K562 (cell line): ENCODE results near the gene PA2G4. TPM values are rescaled to one million over a fixed set of nuclear protein-coding genes. Genes with fewer than 3 reads are reported as not detected.

Source experiments
- AFF1 ChIP-seq, 2 experiments: fragments of 450-650 bp; IDR thresholded peaks; 2 replicates each; pipeline ENCODE4 v1.6.1; 2018; ENCODE audit warnings: mild to moderate bottlenecking in 2 of 2, low read depth in 1 of 2; ENCODE audit not compliant: partially characterized antibody in 2 of 2
- ERF ChIP-seq: fragments of 450-650 bp; formaldehyde crosslinking; IDR thresholded peaks from 2 replicates; pipeline ENCODE4 v1.4.0; 2020; ENCODE audit warnings: mild to moderate bottlenecking, mixed read lengths
- ETV1 ChIP-seq: fragments of 450-650 bp; conservative IDR thresholded peaks from 2 replicates; pipeline ENCODE4 v1.6.1; 2016; ENCODE audit warnings: missing genetic modification characterization, control low read depth, low read depth, missing compliant biosample characterization
- GATA2 ChIP-seq: sonication (generic); formaldehyde crosslinking; IDR thresholded peaks from 2 replicates; pipeline ENCODE4 v1.4.0; 2020; ENCODE audit warnings: mild to moderate bottlenecking, missing genetic modification reagents
- GTF2E2 ChIP-seq: fragments of 200-800 bp; sonication (Bioruptor generic); IDR thresholded peaks from 2 replicates; pipeline ENCODE4 v1.6.1; 2016; ENCODE audit warnings: missing genetic modification characterization, missing compliant biosample characterization
- HDAC1 ChIP-seq, 2 experiments: fragments of 450-650 bp; IDR thresholded peaks; 2 replicates each; pipeline ENCODE4 v1.6.1; 2016 to 2017; ENCODE audit warnings: inconsistent platforms in 1 of 2, mild to moderate bottlenecking in 1 of 2, moderate library complexity in 1 of 2
- JUN ChIP-seq, 2 experiments: sonication (generic) in 1 of 2; formaldehyde crosslinking in 1 of 2; IDR thresholded peaks; 2 replicates each; pipeline versions ENCODE4 v1.6.1 to v1.8.0; 2012 to 2022; ENCODE audit warnings: borderline replicate concordance in 2 of 2, mild to moderate bottlenecking in 2 of 2, improper control_type of control experiment in 1 of 2, low read depth in 1 of 2, low read length in 1 of 2, missing genetic modification reagents in 1 of 2
- NFE2 ChIP-seq: IDR thresholded peaks from 2 replicates; pipeline ENCODE4 v1.6.1; 2014; ENCODE audit warnings: antibody characterized with exemption, low read depth
- NFE2L1 ChIP-seq: fragments of 450-650 bp; IDR thresholded peaks from 2 replicates; pipeline ENCODE4 v1.6.1; 2016; ENCODE audit warnings: missing genetic modification characterization, low read depth, mild to moderate bottlenecking, missing compliant biosample characterization, moderate library complexity, borderline replicate concordance
- SMARCE1 ChIP-seq: fragments of 450-650 bp; IDR thresholded peaks from 2 replicates; pipeline ENCODE4 v1.7.1; 2016; ENCODE audit warnings: mild to moderate bottlenecking
- SP2 ChIP-seq: IDR thresholded peaks from 2 replicates; pipeline ENCODE4 v1.6.1; 2011; ENCODE audit warnings: mild to moderate bottlenecking, low read depth, low read length, moderate library complexity; ENCODE audit not compliant: poor library complexity, severe bottlenecking; ENCODE audit errors: extremely low read depth
- ZBTB40 ChIP-seq, 2 experiments: fragments of 450-650 bp in 1 of 2; sonication (generic) in 1 of 2; formaldehyde crosslinking in 1 of 2; IDR thresholded peaks; 2 replicates each; pipeline versions ENCODE4 v1.7.1 to v1.9.0; 2016 to 2022; ENCODE audit warnings: inconsistent platforms in 1 of 2, mild to moderate bottlenecking in 1 of 2, missing genetic modification reagents in 1 of 2
- ZNF274 ChIP-seq: IDR thresholded peaks from 2 replicates; pipeline ENCODE4 v1.6.1; 2011; ENCODE audit warnings: low read depth, mild to moderate bottlenecking, low read length, moderate library complexity, borderline replicate concordance
- polyA plus RNA-seq, 8 experiments: library from polyadenylated mRNA; depleted of rRNA in 4 of 8; stranded (reverse) in 5 of 8; unstranded in 3 of 8; fragments of >200 nt; fragmentation: Nextera tagmentation in 2 of 8; fragmentation: Illumina TruSeq in 1 of 8; extraction: Ambion mirVana in 2 of 8; extraction: Trizol in 1 of 8; gene quantifications; 2 replicates each; pipeline versions ENCODE4 v1.2.1 to v1.2.3, GENCODE V29; 2011 to 2014; ENCODE audit warnings: inconsistent platforms in 1 of 8, missing spikeins in 1 of 8
- total RNA-seq, 7 experiments: library from RNA; depleted of rRNA in 6 of 7; stranded (reverse); fragments of >200 nt in 6 of 7; fragmentation: Illumina TruSeq in 2 of 7; extraction: Trizol in 2 of 7; gene quantifications; 2 replicates each; pipeline versions ENCODE4 v1.2.1 to v1.2.3, GENCODE V29; 2011 to 2021; ENCODE audit warnings: low replicate concordance in 1 of 7

The PA2G4 gene
- total and polyA plus RNA-seq, 9 of the 15 experiments (the other 6 are each of a cell fraction or from before 2014, with no cell fraction given): 230 to 925 (median 638) TPM

- TF ChIP-seq JUN (IDR thresholded peaks at IDR 0.05; ENCODE audit: borderline replicate concordance, low read depth, low read length) (peak; percentile 78; the same call in 1 of the 2 replicates), JUN (CRISPR knock-in tag; IDR thresholded peaks at IDR 0.05; ENCODE audit: borderline replicate concordance) (no peak), GTF2E2 (tag) (peak; percentile 83; the same call in 1 of the 2 replicates), ZNF274 (no peak), GATA2 (CRISPR knock-in tag) (no peak), NFE2L1 (tag) (no peak), HDAC1 (IDR thresholded peaks at IDR 0.05) (peak; percentile 10 to 67; a peak in 3 of 4 replicates), AFF1 (IDR thresholded peaks at IDR 0.05; ENCODE audit: low read depth in 1 of 2, partially characterized antibody in 2 of 2) (peak in 1 of 2 experiments; percentile 93), NFE2 (peak; percentile 43), SMARCE1 (0 out of 2 replicates have a peak, but pooled peaks have one; percentile 10), ETV1 (tag) (peak; percentile 94), SP2 (no peak), ZBTB40 (IDR thresholded peaks at IDR 0.05) (peak; percentile 88), ZBTB40 (CRISPR knock-in tag; IDR thresholded peaks at IDR 0.05) (no peak), ERF (CRISPR knock-in tag) (0 out of 2 replicates have a peak, but pooled peaks have one; percentile 26)
Observed at GRCh38 chr12:56152132-56152755, 47.9 kb downstream of the PA2G4 start, which contains the start of gene MYL6B (continued).
